Mesenchymal stem cell (in vitro differentiated cells and primary cell): Measurements from ENCODE around the gene HES7.

Source experiments
- DNase-seq: peaks from one replicate; pipeline ENCODE4 v3.0.0-alpha.2; 2013
- H2AFZ ChIP-seq: one replicate; pipeline ENCODE4 v1.6.1; 2013; ENCODE audit warnings: low read depth, mild to moderate bottlenecking, control low read depth, inconsistent platforms, low read length, moderate library complexity
- H2AK5ac ChIP-seq: 2 replicates; pipeline ENCODE4 v1.6.1; 2013; ENCODE audit warnings: low read length, moderate library complexity, mild to moderate bottlenecking, inconsistent platforms; ENCODE audit not compliant: severe bottlenecking
- H2BK120ac ChIP-seq: one replicate; pipeline ENCODE4 v1.6.1; 2013; ENCODE audit warnings: low read depth, mild to moderate bottlenecking, inconsistent platforms, low read length, moderate library complexity
- H2BK12ac ChIP-seq, 2 experiments: one replicate each; pipeline ENCODE4 v1.6.1; 2013; ENCODE audit warnings: inconsistent platforms in 2 of 2, low read length in 2 of 2, mild to moderate bottlenecking in 2 of 2, moderate library complexity in 2 of 2, control low read depth in 1 of 2
- H2BK15ac ChIP-seq: one replicate; pipeline ENCODE4 v1.6.1; 2013; ENCODE audit warnings: mild to moderate bottlenecking, low read depth, inconsistent platforms; ENCODE audit not compliant: poor library complexity, severe bottlenecking
- H2BK5ac ChIP-seq: 2 replicates; pipeline ENCODE4 v1.6.1; 2013; ENCODE audit warnings: low read depth, mild to moderate bottlenecking, low read length, control low read depth, inconsistent platforms; ENCODE audit not compliant: poor library complexity, severe bottlenecking
- H3K14ac ChIP-seq, 2 experiments: one replicate each; pipeline ENCODE4 v1.6.1; 2013; ENCODE audit warnings: inconsistent platforms in 2 of 2, low read length in 2 of 2, control low read depth in 1 of 2, mild to moderate bottlenecking in 1 of 2, moderate library complexity in 1 of 2
- H3K18ac ChIP-seq, 2 experiments: one replicate each; pipeline ENCODE4 v1.6.1; 2013; ENCODE audit warnings: inconsistent platforms in 2 of 2, low read length in 2 of 2, control low read depth in 1 of 2, low read depth in 1 of 2, mild to moderate bottlenecking in 1 of 2
- H3K23ac ChIP-seq, 2 experiments: one replicate each; pipeline ENCODE4 v1.6.1; 2013; ENCODE audit warnings: inconsistent platforms in 2 of 2, low read length in 2 of 2, mild to moderate bottlenecking in 2 of 2, moderate library complexity in 2 of 2, control low read depth in 1 of 2
- H3K27ac ChIP-seq: 2 replicates; pipeline ENCODE4 v1.5.1; 2013; ENCODE audit warnings: mild to moderate bottlenecking, moderate library complexity, low read length, control low read depth, inconsistent platforms; ENCODE audit not compliant: poor library complexity, severe bottlenecking
- H3K27me3 ChIP-seq, 2 experiments: 2 replicates each; pipeline versions ENCODE4 v1.6.1 to v1.7.0; 2013; ENCODE audit warnings: low read length in 2 of 2, mild to moderate bottlenecking in 2 of 2, moderate library complexity in 2 of 2, control low read depth in 1 of 2, inconsistent platforms in 1 of 2; ENCODE audit not compliant: control insufficient read depth in 1 of 2, insufficient read depth in 1 of 2
- H3K36me3 ChIP-seq, 2 experiments: 2 replicates each; pipeline versions ENCODE4 v1.6.1 to v1.7.0; 2013; ENCODE audit warnings: low read length in 2 of 2, control low read depth in 1 of 2, inconsistent platforms in 1 of 2, low read depth in 1 of 2, mild to moderate bottlenecking in 1 of 2; ENCODE audit not compliant: insufficient read depth in 2 of 2, control insufficient read depth in 1 of 2
- H3K4ac ChIP-seq, 2 experiments: one replicate each; pipeline ENCODE4 v1.6.1; 2013; ENCODE audit warnings: inconsistent platforms in 2 of 2, low read length in 2 of 2, mild to moderate bottlenecking in 2 of 2, moderate library complexity in 2 of 2, control low read depth in 1 of 2, low read depth in 1 of 2
- H3K4me1 ChIP-seq: 2 replicates; pipeline ENCODE4 v1.6.1; 2013; ENCODE audit warnings: low read depth, low read length, control low read depth; ENCODE audit not compliant: control insufficient read depth, insufficient read depth
- H3K4me2 ChIP-seq: 2 replicates; pipeline ENCODE4 v1.6.1; 2013; ENCODE audit warnings: low read length, mild to moderate bottlenecking, inconsistent platforms; ENCODE audit not compliant: poor library complexity, severe bottlenecking
- H3K4me3 ChIP-seq, 2 experiments: 2 replicates each; pipeline versions ENCODE4 v1.5.1 to v1.7.0; 2013; ENCODE audit warnings: low read length in 2 of 2, mild to moderate bottlenecking in 2 of 2, control low read depth in 1 of 2, low read depth in 1 of 2; ENCODE audit not compliant: insufficient read depth in 1 of 2
- H3K79me1 ChIP-seq: replicated peaks from 2 replicates; pipeline ENCODE4 v1.6.1; 2013; ENCODE audit warnings: mild to moderate bottlenecking, control low read depth, low read length, inconsistent platforms; ENCODE audit not compliant: poor library complexity, severe bottlenecking
- H3K9ac ChIP-seq: 2 replicates; pipeline ENCODE4 v1.7.0; 2013; ENCODE audit warnings: mild to moderate bottlenecking, low read length, moderate library complexity
- H3K9me3 ChIP-seq: 2 replicates; pipeline ENCODE4 v1.7.0; 2013; ENCODE audit warnings: mild to moderate bottlenecking, low read length; ENCODE audit not compliant: control insufficient read depth
- H4K8ac ChIP-seq: one replicate; pipeline ENCODE4 v1.6.1; 2013; ENCODE audit warnings: inconsistent platforms, mild to moderate bottlenecking, low read length, moderate library complexity
- H4K91ac ChIP-seq: one replicate; pipeline ENCODE4 v1.6.1; 2013; ENCODE audit warnings: mild to moderate bottlenecking, low read length, inconsistent platforms
- WGBS: methylation state at CpG from one replicate; pipeline ENCODE4 v1.1.7; 2013; ENCODE audit warnings: mixed read lengths; 5-methylcytosine and 5-hydroxymethylcytosine counted together

Gene HES7

GRCh38 chr17:8158267-8159031, 34.5 kb upstream of the HES7 start:
- peak; percentile 92 for DNase-seq

GRCh38 chr17:8156246-8156992, 32.5 kb upstream of the HES7 start:
- peak overlapping the region; percentile 85 for H4K8ac ChIP-seq
- peaks cover 37% of the 10 kb centered on the region for H3K4me1 ChIP-seq
- no peak overlapping the region for H2AFZ ChIP-seq
- peak overlapping the region; percentile 63 to 92 for H3K4me3 ChIP-seq
- H2BK5ac ChIP-seq, result no peak overlapping the region
- peak overlapping the region; percentile 98 for H3K9ac ChIP-seq
- H3K36me3 ChIP-seq, result peaks cover 19 to 24% of the 10 kb centered on the region in 2 experiments
- peak overlapping the region; percentile 61 for H2BK15ac ChIP-seq
- peak overlapping the region in 1 of 2 experiments; percentile 87 for H3K18ac ChIP-seq
- peak overlapping the region; percentile 95 for H3K27ac ChIP-seq
- peak overlapping the region in 1 of 2 experiments; percentile 85 for H3K4ac ChIP-seq
- DNase-seq, result peak; percentile 100
- no peak overlapping the region for H3K23ac ChIP-seq
- H2BK120ac ChIP-seq, result peak overlapping the region; percentile 83
- peak overlapping the region; percentile 53 for H4K91ac ChIP-seq
- peaks cover 26% of the 10 kb centered on the region for H3K79me1 ChIP-seq
- no peak overlapping the region for H3K14ac ChIP-seq
- WGBS, result under 1% methylated on average over 59 of the region's 59 CpGs
- no peaks in the 10 kb centered on the region for H3K9me3 ChIP-seq
- H2BK12ac ChIP-seq, result peak overlapping the region; percentile 70 to 94
- H3K4me2 ChIP-seq, result peak overlapping the region; percentile 91
- H3K27me3 ChIP-seq, result no peaks in the 10 kb centered on the region
- H2AK5ac ChIP-seq, result peak overlapping the region; percentile 43

More at GRCh38 chr17:8158267-8159031, 34.5 kb upstream of the HES7 start:
- Histone ChIP-seq H3K36me3 (peaks cover 20 to 24% of the 10 kb centered on the region in 2 experiments), H4K8ac (peak overlapping the region; percentile 64), H3K4me1 (peaks cover 34% of the 10 kb centered on the region), H3K27ac (peak overlapping the region; percentile 42), H2AFZ (no peak overlapping the region), H3K79me1 (peaks cover 26% of the 10 kb centered on the region), H3K4me2 (no peak overlapping the region), H3K14ac (no peak overlapping the region), H3K18ac (no peak overlapping the region), H3K23ac (no peak overlapping the region), H2BK15ac (no peak overlapping the region), H3K9ac (peak overlapping the region; percentile 67), H3K9me3 (no peaks in the 10 kb centered on the region), H2AK5ac (peak overlapping the region; percentile 50), H4K91ac (no peak overlapping the region), H3K4me3 (peak overlapping the region in 1 of 2 experiments; percentile 13), H3K4ac (no peak overlapping the region), H3K27me3 (no peaks in the 10 kb centered on the region), H2BK12ac (peak overlapping the region in 1 of 2 experiments; percentile 69), H2BK5ac (no peak overlapping the region), H2BK120ac (no peak overlapping the region)
- WGBS, result 50% methylated on average over 17 of the region's 20 CpGs

- no peaks in the 10 kb centered on the region for H3K9me3 ChIP-seq
These were observed 32.0 kb upstream of the HES7 start for GRCh38 chr17:8155996-8156245.

More at GRCh38 chr17:8155996-8156245, 32.0 kb upstream of the HES7 start:
- DNase-seq, result no peak
- Histone ChIP-seq H4K8ac (peak overlapping the region; percentile 69), H3K36me3 (peaks cover 14 to 21% of the 10 kb centered on the region in 2 experiments), H2BK120ac (peak overlapping the region; percentile 83), H3K18ac (peak overlapping the region in 1 of 2 experiments; percentile 87), H3K27me3 (no peaks in the 10 kb centered on the region), H2BK5ac (no peak overlapping the region), H3K4ac (peak overlapping the region in 1 of 2 experiments; percentile 85), H2BK12ac (peak overlapping the region in 1 of 2 experiments; percentile 94), H2AK5ac (peak overlapping the region; percentile 12), H3K9ac (peak overlapping the region; percentile 98), H3K23ac (no peak overlapping the region), H3K4me2 (peak overlapping the region; percentile 91), H3K4me1 (peaks cover 39% of the 10 kb centered on the region), H4K91ac (peak overlapping the region; percentile 76), H2BK15ac (peak overlapping the region; percentile 98), H3K4me3 (peak overlapping the region; percentile 63 to 92), H3K79me1 (peaks cover 25% of the 10 kb centered on the region), H3K14ac (no peak overlapping the region), H2AFZ (no peak overlapping the region), H3K27ac (peak overlapping the region; percentile 55)
- 9% methylated on average over 11 of the region's 11 CpGs for WGBS
